Smooth muscle cell (in vitro differentiated cells): ENCODE results near the gene RAB5IF. TPM values are rescaled to one million over a fixed set of nuclear protein-coding genes. Genes with fewer than 3 reads are reported as not detected.

Experiments used
- DNase-seq: peaks from one replicate; lab custom pipeline; 2025; ENCODE audit not compliant: unreplicated experiment; lab: John Stamatoyannopoulos, UW
- H2AFZ ChIP-seq: fragments of 200-600 bp; sonication (generic); 2 replicates; pipeline ENCODE4 v1.6.0; 2016; ENCODE audit warnings: antibody characterized with exemption, low read depth, mild to moderate bottlenecking
- H3F3A ChIP-seq: fragments of 200-600 bp; sonication (generic); 2 replicates; pipeline ENCODE4 v1.6.0; 2017; ENCODE audit warnings: antibody characterized with exemption, low read depth
- H3K27ac ChIP-seq: fragments of 200-600 bp; sonication (generic); 2 replicates; pipeline ENCODE4 v1.5.1; 2016; ENCODE audit warnings: low read depth, mild to moderate bottlenecking
- H3K27me3 ChIP-seq: fragments of 200-600 bp; sonication (generic); 2 replicates; pipeline ENCODE4 v1.6.1; 2016; ENCODE audit warnings: low read depth, mild to moderate bottlenecking
- H3K36me3 ChIP-seq: fragments of 200-600 bp; sonication (generic); 2 replicates; pipeline ENCODE4 v1.5.1; 2016; ENCODE audit warnings: low read depth
- H3K4me1 ChIP-seq: fragments of 200-600 bp; sonication (generic); 2 replicates; pipeline ENCODE4 v1.5.1; 2016; ENCODE audit warnings: low read depth
- H3K4me2 ChIP-seq: fragments of 200-600 bp; sonication (generic); 2 replicates; pipeline ENCODE4 v1.6.0; 2016; ENCODE audit warnings: mild to moderate bottlenecking
- H3K4me3 ChIP-seq: fragments of 200-600 bp; sonication (generic); 2 replicates; pipeline ENCODE4 v1.5.1; 2016; ENCODE audit warnings: mild to moderate bottlenecking
- H3K79me2 ChIP-seq: fragments of 200-600 bp; sonication (generic); 2 replicates; pipeline ENCODE4 v1.6.0; 2016; ENCODE audit warnings: low read depth, mild to moderate bottlenecking
- H3K9ac ChIP-seq: fragments of 200-600 bp; sonication (generic); 2 replicates; pipeline ENCODE4 v1.6.0; 2016; ENCODE audit warnings: low read depth
- H3K9me3 ChIP-seq: fragments of 200-600 bp; sonication (generic); replicated peaks from 2 replicates; pipeline ENCODE4 v1.5.1; 2016; ENCODE audit warnings: low read depth
- H4K20me1 ChIP-seq: fragments of 200-600 bp; sonication (generic); 2 replicates; pipeline ENCODE4 v1.6.0; 2016; ENCODE audit warnings: low read depth
- CTCF ChIP-seq: fragments of 200-600 bp; sonication (generic); IDR thresholded peaks from 2 replicates; pipeline ENCODE4 v1.5.1; 2017; ENCODE audit warnings: borderline replicate concordance, mild to moderate bottlenecking, antibody characterized with exemption; ENCODE audit not compliant: insufficient read depth, poor library complexity, severe bottlenecking
- WGBS: methylation state at CpG from one replicate; pipeline ENCODE4 v1.1.7; 2016; ENCODE audit warnings: low lambda C conversion rate; 5-methylcytosine and 5-hydroxymethylcytosine counted together
- polyA plus RNA-seq: library from polyadenylated mRNA; unstranded; fragments of >200 nt; fragmentation: Nextera tagmentation; extraction: Ambion mirVana; gene quantifications from 2 replicates; pipeline ENCODE4 v1.2.1, GENCODE V29; 2016
- total RNA-seq: library from RNA; depleted of rRNA; stranded (reverse); fragments of >200 nt; gene quantifications from 2 replicates; pipeline ENCODE4 v1.2.3, GENCODE V29; 2014

Gene RAB5IF
- total and polyA plus RNA-seq, 2 experiments from 2014 or later = 66.8 to 108 TPM

GRCh38 chr20:36591281-36591680 is 14.3 kb upstream of the RAB5IF start:
- no peak overlapping the region for H3K27ac ChIP-seq
- WGBS = 96% methylated on average over 5 of the region's 5 CpGs
- DNase-seq = no peak

GRCh38 chr20:36591854-36592641 is 13.5 kb upstream of the RAB5IF start:
- WGBS = 73% methylated on average over 9 of the region's 9 CpGs
- H2AFZ ChIP-seq = no peak overlapping the region
- H3K36me3 ChIP-seq = no peaks in the 10 kb centered on the region
- H3F3A ChIP-seq = no peaks in the 10 kb centered on the region
- no peak overlapping the region for H3K9ac ChIP-seq
- H3K79me2 ChIP-seq = no peaks in the 10 kb centered on the region
- H3K4me3 ChIP-seq = no peak overlapping the region
- no peaks in the 10 kb centered on the region for H3K9me3 ChIP-seq
- H3K27ac ChIP-seq = no peak overlapping the region
- no peaks in the 10 kb centered on the region for H4K20me1 ChIP-seq
- TF ChIP-seq CTCF = peak; percentile 39
- no peaks in the 10 kb centered on the region for H3K27me3 ChIP-seq
- no peaks in the 10 kb centered on the region for H3K4me1 ChIP-seq
- no peak for DNase-seq
- no peak overlapping the region for H3K4me2 ChIP-seq

More at GRCh38 chr20:36591281-36591680, 14.3 kb upstream of the RAB5IF start:
- Histone ChIP-seq H3K4me1 (no peaks in the 10 kb centered on the region), H3F3A (no peaks in the 10 kb centered on the region), H2AFZ (no peak overlapping the region), H3K4me3 (no peak overlapping the region), H3K27me3 (no peaks in the 10 kb centered on the region), H3K4me2 (no peak overlapping the region), H3K9ac (no peak overlapping the region), H3K36me3 (no peaks in the 10 kb centered on the region), H3K9me3 (no peaks in the 10 kb centered on the region), H3K79me2 (no peaks in the 10 kb centered on the region), H4K20me1 (no peaks in the 10 kb centered on the region)
- TF ChIP-seq CTCF = no peak

- H3K9ac ChIP-seq = no peak overlapping the region
Observed at GRCh38 chr20:36593347-36593929, 12.1 kb upstream of the RAB5IF start.

More at GRCh38 chr20:36593347-36593929, 12.1 kb upstream of the RAB5IF start:
- no peak for TF ChIP-seq CTCF
- H3K4me2 ChIP-seq = no peak overlapping the region
- H3K4me3 ChIP-seq = no peak overlapping the region
- DNase-seq = no peak
- 96% methylated on average over 5 of the region's 5 CpGs for WGBS
- no peak overlapping the region for H3K27ac ChIP-seq
- no peaks in the 10 kb centered on the region for H3K9me3 ChIP-seq
- no peaks in the 10 kb centered on the region for H3K36me3 ChIP-seq
- H3K79me2 ChIP-seq = no peaks in the 10 kb centered on the region
- no peaks in the 10 kb centered on the region for H3F3A ChIP-seq
- H2AFZ ChIP-seq = no peak overlapping the region
- no peaks in the 10 kb centered on the region for H3K4me1 ChIP-seq
- H3K27me3 ChIP-seq = no peaks in the 10 kb centered on the region
- H4K20me1 ChIP-seq = no peaks in the 10 kb centered on the region
